IMR-90 (cell line): ENCODE measurements around the gene LCN12. TPM values are rescaled to one million over a fixed set of nuclear protein-coding genes. Genes with fewer than 3 reads are reported as not detected.

ENCODE experiments used
- ATAC-seq: fragments of 200-7000 bp; cut with Tn5 transposase; 2 replicates; pipeline ENCODE4 v1.9.1; 2020; ENCODE audit warnings: low read depth, mild to moderate bottlenecking, moderate library complexity
- BruUV-seq: library from RNA; stranded (reverse); fragments of 400-500 nt; replicated peaks from 2 replicates; lab custom pipeline; 2021; lab: Mats Ljungman, UMichigan
- CTCF ChIA-PET: fragments of 300-600 bp; formaldehyde crosslinking; extraction: SDS; loops from one replicate; lab custom pipeline; 2021; ENCODE audit warnings: antibody characterized with exemption; lab: Yijun Ruan, JAX
- POLR2A ChIA-PET: fragments of 300-600 bp; sonication (Branson Sonifier 250); formaldehyde crosslinking; loops from one replicate; lab custom pipeline; 2022; ENCODE audit warnings: antibody characterized with exemption; ENCODE audit not compliant: unreplicated experiment; lab: Charles Lee
- DNase-seq: peaks from one replicate; pipeline ENCODE4 v3.0.0; 2013
- H2AFZ ChIP-seq: replicated peaks from 2 replicates; pipeline ENCODE3; 2013; ENCODE audit warnings: low read length, mild to moderate bottlenecking; ENCODE audit not compliant: poor library complexity
- H2AK5ac ChIP-seq: 2 replicates; pipeline ENCODE4 v1.6.1; 2013; ENCODE audit warnings: low read depth, low read length, inconsistent platforms
- H2AK9ac ChIP-seq: replicated peaks from 2 replicates; pipeline ENCODE3; 2013; ENCODE audit warnings: mild to moderate bottlenecking, low read depth, low read length, moderate library complexity; ENCODE audit not compliant: poor library complexity
- H2BK120ac ChIP-seq: 2 replicates; pipeline ENCODE4 v1.6.1; 2013; ENCODE audit warnings: low read depth, low read length, inconsistent platforms
- H2BK15ac ChIP-seq: 3 replicates; pipeline ENCODE4 v1.6.1; 2013; ENCODE audit warnings: low read depth, low read length, inconsistent platforms
- H2BK20ac ChIP-seq: 2 replicates; pipeline ENCODE4 v1.6.1; 2013; ENCODE audit warnings: low read depth, mild to moderate bottlenecking, inconsistent platforms, low read length, moderate library complexity
- H2BK5ac ChIP-seq: 2 replicates; pipeline ENCODE4 v1.6.1; 2013; ENCODE audit warnings: mild to moderate bottlenecking, low read depth, low read length, inconsistent platforms; ENCODE audit not compliant: poor library complexity, severe bottlenecking
- H3K14ac ChIP-seq: replicated peaks from 2 replicates; pipeline ENCODE4 v1.6.1; 2013; ENCODE audit warnings: low read depth, low read length, inconsistent platforms
- H3K18ac ChIP-seq: 2 replicates; pipeline ENCODE4 v1.6.1; 2013; ENCODE audit warnings: low read depth, low read length, control low read depth
- H3K23ac ChIP-seq: 2 replicates; pipeline ENCODE4 v1.6.1; 2013; ENCODE audit warnings: low read depth, low read length, inconsistent platforms
- H3K27ac ChIP-seq: 2 replicates; pipeline ENCODE4 v1.5.1; 2013; ENCODE audit warnings: mild to moderate bottlenecking, control low read depth, low read length; ENCODE audit not compliant: insufficient read depth
- H3K27me3 ChIP-seq: 2 replicates; pipeline ENCODE4 v1.6.1; 2013; ENCODE audit warnings: low read length; ENCODE audit not compliant: control insufficient read depth, insufficient read depth
- H3K36me3 ChIP-seq: 2 replicates; pipeline ENCODE4 v1.6.1; 2013; ENCODE audit warnings: low read length, mixed read lengths; ENCODE audit not compliant: control insufficient read depth, insufficient read depth
- H3K4ac ChIP-seq: 2 replicates; pipeline ENCODE4 v1.6.1; 2013; ENCODE audit warnings: low read depth, low read length, inconsistent platforms
- H3K4me1 ChIP-seq: 2 replicates; pipeline ENCODE4 v1.6.1; 2013; ENCODE audit warnings: low read length, mixed read lengths; ENCODE audit not compliant: control insufficient read depth, insufficient read depth
- H3K4me2 ChIP-seq: 2 replicates; pipeline ENCODE4 v1.6.1; 2013; ENCODE audit warnings: low read depth, mild to moderate bottlenecking, control low read depth, low read length, moderate library complexity
- H3K4me3 ChIP-seq: 2 replicates; pipeline ENCODE4 v1.5.1; 2013; ENCODE audit warnings: low read depth, mild to moderate bottlenecking, control low read depth, low read length, moderate library complexity; ENCODE audit not compliant: insufficient read depth
- H3K56ac ChIP-seq: 2 replicates; pipeline ENCODE4 v1.6.1; 2013; ENCODE audit warnings: low read length, inconsistent platforms; ENCODE audit not compliant: insufficient read depth; ENCODE audit errors: extremely low read depth
- H3K79me1 ChIP-seq, 2 experiments: 2 replicates each; pipeline ENCODE4 v1.6.1; 2013; ENCODE audit warnings: low read length in 2 of 2, inconsistent platforms in 1 of 2, low read depth in 1 of 2
- H3K9ac ChIP-seq: 2 replicates; pipeline ENCODE4 v1.6.1; 2013; ENCODE audit warnings: low read depth, low read length, control low read depth
- H3K9me1 ChIP-seq: 2 replicates; pipeline ENCODE4 v1.6.1; 2013; ENCODE audit warnings: low read length, inconsistent platforms; ENCODE audit not compliant: insufficient read depth
- H3K9me3 ChIP-seq: 2 replicates; pipeline ENCODE4 v1.6.1; 2013; ENCODE audit warnings: low read length; ENCODE audit not compliant: control insufficient read depth, insufficient read depth
- H4K20me1 ChIP-seq: 2 replicates; pipeline ENCODE4 v1.6.1; 2013; ENCODE audit warnings: low read length, inconsistent platforms; ENCODE audit not compliant: insufficient read depth
- H4K5ac ChIP-seq: 2 replicates; pipeline ENCODE4 v1.6.1; 2013; ENCODE audit warnings: mild to moderate bottlenecking, low read depth, low read length, control low read depth
- H4K8ac ChIP-seq, 2 experiments: 2 replicates each; pipeline ENCODE4 v1.6.1; 2013; ENCODE audit warnings: low read depth in 2 of 2, low read length in 2 of 2, control low read depth in 1 of 2, inconsistent platforms in 1 of 2
- H4K91ac ChIP-seq: 2 replicates; pipeline ENCODE4 v1.6.1; 2013; ENCODE audit warnings: low read depth, low read length, inconsistent platforms; ENCODE audit not compliant: insufficient read depth
- BHLHE40 ChIP-seq: fragments of 150-350 bp; IDR thresholded peaks from 2 replicates; pipeline ENCODE4 v1.6.1; 2016; ENCODE audit warnings: mild to moderate bottlenecking, low read depth, low read length
- CEBPB ChIP-seq: IDR thresholded peaks from 2 replicates; pipeline ENCODE4 v1.6.1; 2012; ENCODE audit warnings: low read depth, low read length, improper control_type of control experiment
- CHD1 ChIP-seq: IDR thresholded peaks from 2 replicates; pipeline ENCODE4 v1.6.1; 2012; ENCODE audit warnings: low read depth, low read length, improper control_type of control experiment
- ELK1 ChIP-seq: fragments of 150-350 bp; IDR thresholded peaks from 2 replicates; pipeline ENCODE4 v1.6.1; 2016; ENCODE audit warnings: low read depth, mild to moderate bottlenecking, low read length, moderate library complexity, borderline replicate concordance
- FOS ChIP-seq: fragments of 150-350 bp; IDR thresholded peaks from 2 replicates; pipeline ENCODE4 v1.6.1; 2016; ENCODE audit warnings: low read depth, low read length
- MAZ ChIP-seq: IDR thresholded peaks from 2 replicates; pipeline ENCODE4 v1.6.1; 2012; ENCODE audit warnings: low read depth, mild to moderate bottlenecking, low read length, improper control_type of control experiment, moderate library complexity, borderline replicate concordance
- MXI1 ChIP-seq: IDR thresholded peaks from 2 replicates; pipeline ENCODE4 v1.6.1; 2012; ENCODE audit warnings: low read depth, mild to moderate bottlenecking, low read length, moderate library complexity, borderline replicate concordance
- NFE2L2 ChIP-seq: fragments of 150-350 bp; IDR thresholded peaks from 2 replicates; pipeline ENCODE4 v1.6.1; 2016; ENCODE audit warnings: low read depth, mild to moderate bottlenecking, low read length
- POLR2A ChIP-seq: IDR thresholded peaks from 2 replicates; pipeline ENCODE4 v1.6.1; 2012; ENCODE audit warnings: mild to moderate bottlenecking, low read depth, low read length
- RAD21 ChIP-seq: IDR thresholded peaks from 2 replicates; pipeline ENCODE4 v1.6.1; 2012; ENCODE audit warnings: low read length, improper control_type of control experiment
- RCOR1 ChIP-seq: IDR thresholded peaks from 2 replicates; pipeline ENCODE4 v1.6.1; 2012; ENCODE audit warnings: mild to moderate bottlenecking, low read length, improper control_type of control experiment; ENCODE audit not compliant: insufficient replicate concordance
- USF2 ChIP-seq: fragments of 150-350 bp; IDR thresholded peaks from 2 replicates; pipeline ENCODE4 v1.6.1; 2017; ENCODE audit warnings: mild to moderate bottlenecking, antibody characterized with exemption, low read length, low read depth
- WGBS, 2 experiments: methylation state at CpG; one replicate each; pipeline versions ENCODE4 v1.1.5 to v1.1.7; 2013; ENCODE audit warnings: missing lambda C conversion rate in 2 of 2; ENCODE audit not compliant: insufficient read length in 1 of 2; ENCODE audit errors: extremely low coverage in 2 of 2; 5-methylcytosine and 5-hydroxymethylcytosine counted together
- dilution Hi-C: fragments of 300-500 bp; cut with HindIII; formaldehyde crosslinking; loops from one replicate; pipeline ENCODE4 v1.14.3; 2018; ENCODE audit warnings: low sequenced_read_pairs; ENCODE audit not compliant: unreplicated experiment
- in situ Hi-C: fragments of 300-500 bp; cut with MboI; formaldehyde crosslinking; loops from 3 replicates; pipeline ENCODE4 v1.14.3; 2019; ENCODE audit warnings: low sequenced_read_pairs, inconsistent platforms, mixed read lengths
- intact Hi-C: fragments of 100-400 bp; cut with micrococcal nuclease; formaldehyde crosslinking; loops from 2 replicates; pipeline ENCODE4 v1.10.0; 2022
- polyA plus RNA-seq, 3 experiments: library from polyadenylated mRNA; depleted of rRNA; stranded (reverse); fragments of >200 nt; gene quantifications; 2 replicates each; pipeline ENCODE4 v1.2.3, GENCODE V29; 2012; ENCODE audit warnings: low replicate concordance in 1 of 3
- total RNA-seq: library from RNA; depleted of rRNA; stranded (reverse); fragments of >200 nt; gene quantifications from 2 replicates; pipeline ENCODE4 v1.2.3, GENCODE V29; 2012

LCN12 gene
- total and polyA plus RNA-seq, 2 of the 4 experiments (the other 2 are of a cell fraction), result 0.12 TPM; not detected in 1

GRCh38 chr9:136963751-136964150 is 11.7 kb downstream of the LCN12 start:
- H3K27me3 ChIP-seq, result peaks cover 21% of the 10 kb centered on the region
- no peak overlapping the region for H2AK9ac ChIP-seq
- H3K9me1 ChIP-seq, result peaks cover 2% of the 10 kb centered on the region; the same call in 1 of the 2 replicates
- dilution Hi-C loops (no loop called here), in situ Hi-C loops (no loop called here), intact Hi-C loops (no loop called here)
- no peak overlapping the region for H3K23ac ChIP-seq
- no peak overlapping the region for H3K4ac ChIP-seq
- H3K9ac ChIP-seq, result no peak overlapping the region
- H3K36me3 ChIP-seq, result no peaks in the 10 kb centered on the region
- no peak overlapping the region for H2BK15ac ChIP-seq
- H3K4me1 ChIP-seq, result no peaks in the 10 kb centered on the region
- no peak overlapping the region for H3K4me2 ChIP-seq
- no peak overlapping the region for H3K4me3 ChIP-seq
- no peak for TF ChIP-seq USF2
- no peak for TF ChIP-seq MXI1
- no peak for TF ChIP-seq RCOR1
- no peak for TF ChIP-seq FOS
- no peak for TF ChIP-seq CEBPB
- TF ChIP-seq BHLHE40, result no peak
- TF ChIP-seq MAZ, result no peak
- no peak for TF ChIP-seq NFE2L2
- no peak for TF ChIP-seq POLR2A
- no peak for TF ChIP-seq CHD1
- no peak for TF ChIP-seq ELK1
- TF ChIP-seq RAD21, result no peak
- H3K9me3 ChIP-seq, result no peaks in the 10 kb centered on the region
- no peaks in the 10 kb centered on the region for H3K79me1 ChIP-seq
- ChIA-PET POLR2A (no interaction called here), CTCF (no interaction called here)
- H4K8ac ChIP-seq, result no peak overlapping the region
- H2BK120ac ChIP-seq, result no peak overlapping the region
- H3K27ac ChIP-seq, result no peak overlapping the region
- no peak overlapping the region for H3K14ac ChIP-seq
- no peak overlapping the region for H4K91ac ChIP-seq
- H2AK5ac ChIP-seq, result no peak overlapping the region
- BruUV-seq, result no TSS peak
- DNase-seq, result no peak
- H2BK5ac ChIP-seq, result no peak overlapping the region
- WGBS, 2 experiments, result 62% methylated on average over 5 of the region's 12 CpGs; no CpG with 5 or more reads in 1 of the 2 experiments
- H2BK20ac ChIP-seq, result no peak overlapping the region
- H3K56ac ChIP-seq, result no peak overlapping the region
- H4K20me1 ChIP-seq, result no peaks in the 10 kb centered on the region
- no peak overlapping the region for H2AFZ ChIP-seq
- no peak overlapping the region for H4K5ac ChIP-seq
- ATAC-seq, result no peak
- no peak overlapping the region for H3K18ac ChIP-seq
